Activated CD4-positive, alpha-beta T cell treated with anti-CD3 and anti-CD28 coated beads for 48 hours (primary cell): ENCODE results near the gene PHC2.

Experiments used
- DNase-seq: peaks from one replicate; pipeline ENCODE4 v3.0.0-alpha.2; 2020

PHC2 gene

GRCh38 chr1:33366762-33367484 lies 64.0 kb downstream of the PHC2 start:
- DNase-seq: no peak

GRCh38 chr1:33365560-33365997 lies 65.3 kb downstream of the PHC2 start:
- DNase-seq: no peak

- no peak for DNase-seq
Observed at GRCh38 chr1:33364565-33364918, 66.4 kb downstream of the PHC2 start.

DNA sequence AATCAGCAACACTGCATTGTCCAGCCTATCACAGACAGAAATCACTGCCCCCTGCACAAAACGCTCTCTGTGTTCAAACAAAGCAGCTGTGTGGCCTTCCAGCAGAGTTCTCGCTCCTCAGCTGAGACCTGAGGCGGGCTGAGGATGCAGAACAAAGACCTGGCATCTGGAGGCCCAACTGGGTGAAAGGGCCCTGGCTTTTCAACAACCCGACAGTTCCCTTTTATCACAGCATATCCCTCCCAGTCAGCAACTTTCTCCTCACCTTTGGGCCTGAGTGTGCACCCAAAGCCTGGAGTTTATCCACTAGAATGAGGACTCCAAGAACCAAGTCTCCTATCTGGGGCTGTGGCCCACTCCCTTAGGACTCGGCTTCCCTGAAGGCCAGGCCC lies 67.4 kb downstream of the PHC2 start:
- no peak for DNase-seq

DNA sequence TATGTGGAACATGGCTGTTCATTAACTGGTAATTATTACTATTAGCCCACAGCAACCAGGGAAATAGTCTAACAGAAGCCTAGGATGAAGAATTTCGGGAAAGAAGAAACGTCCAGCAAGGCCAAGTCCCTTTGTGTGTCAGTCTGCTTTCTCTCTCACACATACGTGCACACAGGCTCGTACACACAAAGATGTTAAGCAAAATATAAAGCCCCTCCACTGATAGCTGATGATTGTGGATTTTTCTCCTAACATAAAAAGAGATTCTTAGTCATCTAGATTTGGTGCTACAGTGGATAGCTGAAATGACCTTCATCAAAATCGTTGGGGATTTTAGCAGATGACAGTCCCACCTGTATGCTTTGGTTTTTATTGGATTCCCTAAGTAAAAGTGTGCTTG lies 67.9 kb downstream of the PHC2 start:
- DNase-seq: no peak

GRCh38 chr1:33361532-33362235 lies 69.2 kb downstream of the PHC2 start:
- no peak for DNase-seq

- DNase-seq: no peak
Observed at GRCh38 chr1:33360367-33360766, 70.5 kb downstream of the PHC2 start.

DNA sequence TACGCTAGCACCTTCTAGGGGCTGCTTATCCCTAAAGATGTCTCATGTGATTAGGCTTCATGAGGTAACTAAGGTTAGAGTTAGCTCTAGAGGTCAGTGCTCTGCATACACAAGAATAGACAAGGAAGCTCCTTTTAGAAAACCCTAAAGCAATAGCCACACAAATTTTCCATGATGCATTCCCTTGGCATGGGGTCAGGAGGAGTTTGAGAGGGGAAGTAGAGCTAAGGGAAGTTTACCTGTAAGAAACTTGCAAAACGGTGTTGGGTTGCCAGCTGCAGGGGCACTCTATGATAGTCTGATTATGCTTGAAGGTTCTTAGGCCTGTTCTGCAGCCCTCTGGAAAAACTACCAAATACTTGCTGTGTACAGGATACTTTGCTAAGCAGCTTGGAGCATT lies 71.0 kb downstream of the PHC2 start:
- DNase-seq: no peak

DNA sequence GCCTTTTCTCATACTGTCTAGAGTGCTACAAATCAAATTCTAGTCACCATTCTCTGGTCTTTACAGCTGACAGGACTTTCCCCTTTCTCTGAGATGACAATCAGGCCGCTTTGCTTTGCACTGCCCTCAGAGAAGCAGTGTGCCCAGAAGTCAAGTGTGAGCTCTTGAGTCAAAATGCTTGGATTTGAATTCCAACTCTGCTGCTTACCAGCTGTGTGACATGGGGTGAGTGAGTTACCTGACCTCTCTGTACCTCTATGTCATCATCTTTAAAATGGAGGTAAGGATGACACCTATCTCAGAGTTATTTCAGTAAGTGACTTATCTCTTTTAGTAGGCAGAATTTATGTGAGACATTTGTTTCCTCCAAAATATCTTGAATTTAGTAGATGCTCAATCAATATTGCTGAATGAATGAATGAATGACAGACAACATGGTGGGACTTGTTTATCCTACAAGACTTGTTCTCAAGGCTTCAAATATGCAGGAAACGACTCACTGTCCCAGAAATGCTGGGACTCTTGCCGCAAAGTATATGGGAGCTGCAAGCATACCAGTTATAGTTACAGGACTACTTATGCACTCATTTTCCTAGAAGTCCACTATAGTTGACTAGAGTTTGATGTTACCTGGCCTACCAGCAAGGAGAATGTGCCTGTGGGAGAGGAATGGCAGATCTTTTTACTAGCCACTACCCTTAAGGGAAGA lies 71.9 kb downstream of the PHC2 start:
- DNase-seq: no peak

DNA sequence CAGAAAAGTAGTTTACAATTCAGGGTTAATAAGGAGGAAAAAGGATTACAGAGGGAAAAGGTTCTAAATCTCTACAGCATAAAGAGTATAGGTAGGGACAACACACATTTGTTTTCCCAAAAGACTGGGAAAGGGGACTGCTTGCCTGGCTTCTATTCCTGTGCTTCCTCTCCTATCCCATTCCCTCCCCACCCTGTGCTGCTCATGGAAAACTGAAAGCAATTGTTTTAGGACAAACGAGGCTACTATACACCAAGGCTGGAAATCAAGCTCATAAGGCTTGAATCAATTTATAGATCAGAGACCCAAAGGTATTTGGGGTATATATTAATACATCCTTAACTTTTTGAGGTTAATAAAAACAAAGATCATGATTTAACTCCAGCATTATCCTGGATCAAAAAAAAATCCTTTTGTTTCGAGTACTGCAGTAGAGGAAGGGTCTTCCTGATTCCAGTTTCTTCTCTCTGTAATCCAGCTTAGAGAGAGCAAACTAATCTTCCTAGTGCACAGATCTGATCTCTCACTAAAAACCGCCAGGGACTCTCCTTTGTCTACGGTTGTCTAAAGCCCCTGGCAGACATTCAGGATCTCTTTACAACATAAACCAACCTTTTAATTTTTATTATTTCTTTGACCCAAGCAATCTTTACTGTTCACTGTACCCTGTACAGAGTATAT lies 72.6 kb downstream of the PHC2 start:
- DNase-seq: no peak

DNA sequence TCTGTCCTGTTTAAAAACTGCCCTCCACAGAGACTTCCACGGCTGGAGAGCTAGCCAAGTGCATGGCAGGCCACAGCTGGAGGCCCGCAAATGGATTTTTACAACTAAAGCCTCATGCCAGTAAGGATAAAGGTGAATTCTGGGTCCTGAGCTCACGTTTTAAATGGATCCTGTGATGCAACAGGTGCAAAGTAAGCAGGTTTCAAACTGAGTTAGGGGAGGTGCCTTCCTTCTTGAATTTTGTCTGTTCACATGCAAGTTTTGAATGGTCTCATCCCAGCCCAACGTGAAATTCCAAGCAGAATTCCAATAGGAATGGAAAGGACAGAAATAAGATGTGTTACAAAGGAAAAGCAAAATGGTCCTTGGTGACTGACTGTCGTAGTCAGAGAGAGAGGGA lies 73.8 kb downstream of the PHC2 start:
- DNase-seq: no peak

GRCh38 chr1:33354707-33355316 lies 76.1 kb downstream of the PHC2 start:
- no peak for DNase-seq

GRCh38 chr1:33353531-33353930 lies 77.4 kb downstream of the PHC2 start:
- DNase-seq: no peak

DNA sequence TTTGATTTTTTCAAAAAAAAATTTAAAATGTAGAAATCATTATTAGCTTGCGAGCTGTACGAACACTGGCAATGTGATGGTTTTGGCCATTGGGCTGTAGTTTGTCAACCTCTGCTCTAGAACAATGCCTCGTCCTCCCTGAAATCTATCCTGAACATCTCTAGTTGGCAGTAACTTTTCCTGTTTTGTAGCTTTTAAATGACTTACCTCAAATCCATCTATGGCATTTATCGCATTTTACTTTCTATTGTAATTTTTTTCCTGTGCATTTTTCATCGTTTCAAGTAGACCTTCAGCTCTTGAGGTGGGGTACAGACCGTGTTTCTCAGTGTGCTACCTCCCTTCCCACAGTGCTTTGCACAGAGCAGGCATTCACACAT lies 79.6 kb downstream of the PHC2 start:
- no peak for DNase-seq

GRCh38 chr1:33350611-33351280 lies 80.1 kb downstream of the PHC2 start:
- no peak for DNase-seq

- peak; percentile 82 for DNase-seq
Observed at GRCh38 chr1:33349778-33350610, 80.9 kb downstream of the PHC2 start.

DNA sequence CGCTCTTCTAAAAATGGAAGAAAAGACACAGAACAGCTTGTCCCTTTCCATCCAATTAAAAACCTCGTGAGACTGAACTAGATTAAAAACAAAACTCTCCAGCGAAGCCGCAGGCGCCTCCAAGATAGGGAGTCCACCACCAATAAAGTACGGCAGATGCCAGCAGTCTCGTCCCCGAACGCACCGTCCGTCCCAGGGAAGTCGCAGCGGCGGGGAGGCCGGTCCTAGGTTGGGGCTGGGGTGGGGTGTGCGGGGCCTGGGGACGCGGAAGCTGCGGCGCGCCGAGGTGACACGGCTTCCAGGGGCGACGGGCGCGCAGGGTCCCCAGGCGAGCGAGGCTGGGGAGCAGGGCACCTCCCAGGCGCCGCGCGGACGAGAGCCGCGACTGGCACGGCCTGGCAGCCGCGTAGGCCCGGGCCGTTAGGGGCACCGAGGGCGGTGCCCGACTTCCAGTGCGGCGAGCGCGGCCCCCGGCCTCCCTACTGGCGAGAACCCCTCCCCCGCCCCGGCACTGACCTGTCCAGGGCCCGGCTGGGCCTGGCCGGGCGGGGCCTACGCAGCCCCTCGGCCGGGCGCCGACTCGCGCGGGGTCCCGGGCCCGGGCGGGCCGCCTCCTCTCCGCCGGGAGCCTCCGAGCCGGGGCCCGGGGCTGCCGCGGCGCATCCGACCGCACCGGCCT lies 81.7 kb downstream of the PHC2 start:
- DNase-seq: peak; percentile 64

DNA sequence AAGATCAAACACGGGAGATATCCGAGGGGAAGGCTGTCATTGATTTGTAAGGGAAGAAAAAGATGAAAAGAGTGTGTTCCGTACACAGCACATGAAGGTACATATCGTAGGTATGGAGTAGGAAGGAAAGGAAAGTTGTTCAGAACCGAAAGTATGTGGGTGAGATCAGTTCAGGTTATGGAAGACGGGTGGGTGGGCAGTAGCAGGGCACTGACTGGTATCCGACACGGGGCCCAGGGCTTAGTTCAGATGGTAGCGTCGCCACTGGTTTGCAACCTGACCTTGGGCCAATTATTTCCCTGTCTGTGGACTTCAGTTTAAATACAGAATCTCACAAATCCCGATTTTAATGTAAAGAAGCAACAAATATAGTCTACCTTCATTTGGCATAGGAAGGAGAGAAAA lies 82.2 kb downstream of the PHC2 start:
- peak; percentile 45 for DNase-seq

GRCh38 chr1:33348194-33348593 lies 82.7 kb downstream of the PHC2 start:
- no peak for DNase-seq

DNA sequence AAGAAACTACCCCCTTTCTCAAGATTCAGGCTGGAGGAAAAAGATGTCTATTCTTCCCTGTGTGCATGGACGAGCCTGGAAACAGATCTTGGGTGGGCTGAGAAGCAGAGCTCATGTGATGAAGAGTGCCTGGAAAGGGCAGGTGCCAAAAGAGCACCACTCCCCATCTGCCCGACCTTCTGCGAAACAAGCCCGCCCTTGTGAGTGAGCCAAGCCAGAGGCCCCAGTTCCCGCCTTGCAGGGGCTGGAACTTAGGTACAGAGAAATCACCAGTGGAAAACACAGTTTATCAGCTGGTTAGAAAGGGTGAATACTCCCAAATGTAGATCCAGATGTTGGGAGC lies 83.3 kb downstream of the PHC2 start:
- no peak for DNase-seq
